Activated CD8-positive, alpha-beta T cell treated with anti-CD3 and anti-CD28 coated beads, Interleukin-2, amount 10 ng/mL, durations not matched to agents 7 days and 5 days (primary cell): ENCODE measurements around the gene ACOT6. TPM values are rescaled to one million over a fixed set of nuclear protein-coding genes. Genes with fewer than 3 reads are reported as not detected.
A peak's percentile ranks its signal among the peaks of the same experiment; 100 is the strongest.
"Not testable (repeated sequence)": the region's sequence is repeated elsewhere in the genome, so short reads cannot be mapped to it uniquely, and the experiment has no call there.

ENCODE experiments used
- ATAC-seq: fragments of 150-1000 bp; cut with Tn5 transposase; one replicate; pipeline ENCODE4 v1.10.0; 2021; ENCODE audit warnings: moderate library complexity
- CTCF ChIA-PET: fragments of 350-600 bp; sonication (Branson Sonifier 250); formaldehyde crosslinking; loops from one replicate; lab custom pipeline; 2021; ENCODE audit warnings: antibody characterized with exemption; lab: Charles Lee
- POLR2A ChIA-PET: fragments of 350-600 bp; sonication (Branson Sonifier 250); formaldehyde crosslinking; loops from one replicate; lab custom pipeline; 2021; ENCODE audit warnings: antibody characterized with exemption; lab: Charles Lee
- DNase-seq: peaks from one replicate; pipeline ENCODE4 v3.0.0-alpha.2; 2020
- H3K27ac Mint-ChIP-seq: one replicate; pipeline ENCODE4 v1.8.0; 2021; ENCODE audit warnings: mild to moderate bottlenecking, mixed read lengths
- H3K27me3 Mint-ChIP-seq: one replicate; pipeline ENCODE4 v1.8.0; 2021; ENCODE audit warnings: low read depth, mixed read lengths
- H3K36me3 Mint-ChIP-seq: one replicate; pipeline ENCODE4 v1.8.0; 2021; ENCODE audit warnings: low read depth, mixed read lengths
- H3K4me1 Mint-ChIP-seq: one replicate; pipeline ENCODE4 v1.8.0; 2021; ENCODE audit warnings: low read depth, mixed read lengths
- H3K4me3 Mint-ChIP-seq: one replicate; pipeline ENCODE4 v1.8.0; 2021; ENCODE audit warnings: mild to moderate bottlenecking, mixed read lengths
- H3K9me3 Mint-ChIP-seq: one replicate; pipeline ENCODE4 v1.8.0; 2022; ENCODE audit warnings: mixed read lengths; ENCODE audit not compliant: insufficient read depth
- total RNA-seq, 2 experiments: library from RNA; stranded (reverse); gene quantifications; one replicate each; pipeline ENCODE4 v1.2.3, GENCODE V29; 2021

Gene ACOT6
- total RNA-seq, result not detected

DNA sequence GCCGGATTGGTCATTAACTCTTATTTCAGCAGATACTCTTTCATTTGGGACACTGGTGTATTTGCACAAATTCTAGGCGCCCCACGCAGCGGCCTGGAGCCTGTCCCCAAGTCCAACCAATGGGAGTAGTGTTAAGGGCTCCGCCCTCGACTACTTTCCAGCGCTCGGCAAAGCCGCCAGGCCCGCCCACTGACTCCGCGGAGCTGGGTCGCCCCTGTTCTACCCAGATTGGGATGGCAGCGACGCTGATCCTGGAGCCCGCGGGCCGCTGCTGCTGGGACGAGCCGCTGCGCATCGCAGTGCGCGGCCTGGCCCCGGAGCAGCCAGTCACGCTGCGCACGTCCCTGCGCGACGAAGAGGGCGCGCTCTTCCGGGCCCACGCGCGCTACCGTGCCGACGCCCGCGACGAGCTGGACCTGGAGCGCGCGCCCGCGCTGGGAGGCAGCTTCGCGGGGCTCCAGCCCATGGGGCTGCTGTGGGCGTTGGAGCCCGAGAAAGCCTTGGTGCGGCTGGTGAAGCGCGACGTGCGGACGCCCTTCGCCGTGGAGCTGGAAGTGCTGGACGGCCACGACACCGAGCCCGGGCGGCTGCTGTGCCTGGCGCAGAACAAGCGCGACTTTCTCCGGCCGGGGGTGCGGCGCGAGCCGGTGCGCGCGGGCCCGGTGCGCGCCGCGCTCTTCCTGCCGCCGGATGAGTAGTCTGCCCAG is at the start of gene ACOT6:
TSS of gene ACOT6 (plus strand) at position 179 of the 707 bp plus-strand sequence. CDS start at position 234, 55 bp downstream.
- H3K36me3 Mint-ChIP-seq, result no peaks in the 10 kb centered on the region
- ATAC-seq (peak; percentile 90), DNase-seq (peak; percentile 71)
- POLR2A ChIA-PET, result interaction anchor here (1.0 kb wide), 3 partner anchors 20 to 122 kb away, joined by 3 to 5 read pairs (median 4); partner anchors contain the start of genes ACOT2 and RIOX1
- H3K27ac Mint-ChIP-seq, result peak within 1 kb of the TSS; percentile 67
- H3K4me1 Mint-ChIP-seq, result peaks cover 19% of the 10 kb centered on the region
- H3K4me3 Mint-ChIP-seq, result peak within 1 kb of the TSS; percentile 80
- CTCF ChIA-PET, result interaction anchor here (0.8 to 2.5 kb wide), 10 partner anchors 8 to 141 kb away, joined by 3 to 7 read pairs (median 4); no protein-coding TSS in a partner anchor
- no peaks in the 10 kb centered on the region for H3K9me3 Mint-ChIP-seq
- H3K27me3 Mint-ChIP-seq, result no peaks in the 10 kb centered on the region

DNA sequence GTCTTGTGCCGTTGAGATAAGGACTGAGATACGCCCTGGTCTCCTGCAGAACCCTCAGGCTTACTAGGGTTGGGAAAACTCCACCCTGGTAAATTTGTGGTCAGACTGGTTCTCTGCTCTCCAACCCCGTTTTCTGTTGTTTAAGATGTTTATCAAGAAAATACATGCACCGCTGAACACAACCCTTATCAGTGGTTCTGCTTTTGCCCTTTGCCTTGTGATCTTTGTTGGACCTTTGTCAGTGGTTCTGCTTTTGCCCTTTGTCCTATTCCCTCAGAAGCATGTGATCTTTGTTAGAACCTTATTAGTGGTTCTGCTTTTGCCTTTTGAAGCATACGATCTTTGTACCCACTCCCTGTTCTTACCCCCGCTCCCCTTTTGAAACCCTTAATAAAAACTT is 49.6 kb upstream of the ACOT6 start:
- H3K4me1 Mint-ChIP-seq, result peaks cover 18% of the 10 kb centered on the region
- DNase-seq, H3K4me3 Mint-ChIP-seq, CTCF ChIA-PET, ATAC-seq, H3K9me3 Mint-ChIP-seq, POLR2A ChIA-PET, H3K27ac Mint-ChIP-seq, H3K27me3 Mint-ChIP-seq: not testable (repeated sequence)
- H3K36me3 Mint-ChIP-seq, result peaks cover 29% of the 10 kb centered on the region

DNA sequence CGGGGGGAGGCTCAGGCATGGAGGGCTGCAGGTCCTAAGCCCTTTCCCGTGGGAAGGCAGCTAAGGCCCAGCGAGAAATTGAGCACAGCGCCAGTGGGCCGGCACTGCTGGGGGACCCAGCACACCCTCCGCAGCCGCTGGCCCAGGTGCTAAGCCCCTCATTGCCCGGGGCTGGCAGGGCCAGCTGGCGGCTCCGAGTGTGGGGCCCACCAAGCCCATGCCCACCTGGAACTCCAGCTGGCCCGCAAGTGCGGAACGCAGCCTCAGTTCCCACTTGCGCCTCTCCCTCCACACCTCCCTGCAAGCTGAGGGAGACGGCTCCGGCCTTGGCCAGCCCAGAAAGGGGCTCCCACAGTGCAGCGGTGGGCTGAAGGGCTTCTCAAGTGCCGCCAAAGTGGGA is 45.9 kb upstream of the ACOT6 start:
- POLR2A ChIA-PET, H3K9me3 Mint-ChIP-seq, H3K27me3 Mint-ChIP-seq, ATAC-seq, DNase-seq, H3K4me3 Mint-ChIP-seq, H3K27ac Mint-ChIP-seq: not testable (repeated sequence)
- CTCF ChIA-PET, result interaction anchor here (3.8 to 5.9 kb wide), 2 partner anchors 27 to 57 kb away, joined by 12 to 73 read pairs; no protein-coding TSS in a partner anchor
- Mint-ChIP-seq H3K4me1 (peaks cover 40% of the 10 kb centered on the region), H3K36me3 (peaks cover 33% of the 10 kb centered on the region)

DNA sequence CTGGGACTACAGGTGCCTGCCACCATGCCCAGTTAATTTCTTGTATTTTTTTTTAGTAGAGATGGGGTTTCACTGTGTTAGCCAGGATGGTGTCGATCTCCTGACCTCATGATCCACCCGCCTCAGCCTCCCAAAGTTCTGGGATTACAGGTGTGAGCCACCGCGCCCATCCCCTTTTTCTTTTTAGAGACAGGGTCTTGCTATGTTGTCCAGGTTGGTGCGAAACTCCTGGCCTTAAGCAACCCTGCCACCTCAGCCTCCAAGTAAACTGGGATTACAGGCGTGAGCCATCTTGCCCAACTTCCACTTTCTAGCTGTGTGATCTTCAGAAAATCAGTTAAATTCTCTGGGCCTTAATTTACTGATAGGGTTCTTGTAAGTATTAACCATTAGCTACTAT is 45.4 kb upstream of the ACOT6 start:
- not testable (repeated sequence) for DNase-seq, ATAC-seq, H3K27ac Mint-ChIP-seq, H3K27me3 Mint-ChIP-seq, H3K9me3 Mint-ChIP-seq
- H3K4me1 Mint-ChIP-seq, result peaks cover 38% of the 10 kb centered on the region
- CTCF ChIA-PET, result interaction anchor here (3.8 to 5.9 kb wide), 2 partner anchors 28 to 58 kb away, joined by 12 to 73 read pairs; no protein-coding TSS in a partner anchor
- peak overlapping the region; percentile 92 for H3K4me3 Mint-ChIP-seq
- POLR2A ChIA-PET, result interaction anchor here (0.6 to 1.2 kb wide), 3 partner anchors 44 to 129 kb away, joined by 3 to 4 read pairs (median 3); partner anchors contain the start of gene RIOX1
- peaks cover 30% of the 10 kb centered on the region for H3K36me3 Mint-ChIP-seq

DNA sequence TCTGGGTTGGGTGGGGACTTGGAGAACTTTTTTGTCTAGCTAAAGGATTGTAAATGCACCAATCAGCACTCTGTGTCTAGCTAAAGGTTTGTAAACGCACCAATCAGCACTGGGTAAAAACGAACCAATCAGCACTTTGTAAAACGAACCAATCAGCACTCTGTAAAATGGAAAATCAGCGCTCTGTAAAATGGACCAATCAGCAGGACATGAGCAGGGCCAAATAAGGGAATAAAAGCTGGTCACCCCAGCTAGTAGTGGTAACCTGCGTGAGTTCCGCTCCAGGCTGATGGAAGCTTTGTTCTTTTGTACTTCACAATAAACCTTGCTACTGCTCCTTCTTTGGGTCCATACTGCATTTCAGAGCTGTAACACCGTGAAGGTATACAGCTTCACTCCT is 45.0 kb upstream of the ACOT6 start:
- H3K27ac Mint-ChIP-seq, result no peak overlapping the region
- ChIA-PET POLR2A (interaction anchor here (0.6 to 1.2 kb wide), 3 partner anchors 44 to 129 kb away, joined by 3 to 4 read pairs (median 3); partner anchors contain the start of gene RIOX1), CTCF (interaction anchor here (1.0 to 5.9 kb wide), 3 partner anchors 28 to 76 kb away, joined by 3 to 73 read pairs (median 12); partner anchors contain the start of gene RIOX1)
- H3K9me3 Mint-ChIP-seq, result no peaks in the 10 kb centered on the region
- no peaks in the 10 kb centered on the region for H3K27me3 Mint-ChIP-seq
- DNase-seq (no peak), ATAC-seq (no peak)
- H3K4me3 Mint-ChIP-seq, result peak overlapping the region; percentile 92
- H3K36me3 Mint-ChIP-seq, result peaks cover 31% of the 10 kb centered on the region
- peaks cover 36% of the 10 kb centered on the region for H3K4me1 Mint-ChIP-seq

DNA sequence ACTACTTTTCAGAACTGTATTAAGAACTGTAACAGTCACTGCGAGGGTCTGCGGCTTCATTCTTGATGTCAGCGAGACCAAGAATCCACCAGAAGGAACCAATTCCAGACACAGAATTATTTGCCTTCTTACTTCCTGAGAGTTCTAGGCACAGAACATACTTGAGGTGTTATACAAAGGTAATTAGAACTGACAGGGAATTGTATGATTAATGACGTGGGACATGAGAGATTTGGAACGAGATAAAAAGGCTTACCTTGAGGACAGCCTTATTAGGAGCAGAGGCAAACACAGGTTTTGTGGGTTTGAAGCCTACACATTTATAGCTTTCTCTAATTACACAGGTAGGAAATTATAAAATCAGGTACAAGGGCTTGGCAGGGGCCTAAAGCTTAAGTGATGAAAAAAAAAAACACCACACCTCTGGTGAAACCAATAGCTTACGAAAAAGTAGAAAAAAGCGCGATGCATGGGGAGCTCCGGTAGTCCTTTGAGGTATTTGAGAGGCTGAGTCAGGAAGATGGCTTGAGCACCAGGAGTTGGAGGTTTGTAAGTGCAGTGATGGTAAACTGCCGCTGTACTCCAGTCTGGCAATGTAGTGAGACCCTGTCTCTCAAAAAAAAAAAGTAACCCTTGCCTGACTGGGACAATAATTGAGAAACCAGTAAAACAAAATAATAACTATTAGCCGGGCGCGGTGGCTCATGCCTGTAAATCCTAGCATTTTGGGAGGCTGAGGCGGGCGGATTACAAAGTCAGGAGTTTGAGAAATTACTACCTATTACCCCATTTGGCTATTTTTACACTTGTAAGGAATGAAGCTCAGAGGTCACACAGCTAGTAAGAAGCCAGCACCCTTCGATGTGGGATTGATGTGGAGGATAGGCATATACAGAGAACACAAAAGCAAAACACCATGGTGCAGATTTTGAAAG is 44.1 kb upstream of the ACOT6 start:
- no peaks in the 10 kb centered on the region for H3K9me3 Mint-ChIP-seq
- ChIA-PET POLR2A (interaction anchor here (0.6 to 2.6 kb wide), 13 partner anchors 11 to 516 kb away, joined by 3 to 22 read pairs (median 3); partner anchors contain the start of genes ALDH6A1, DNAL1, RBM25 and RIOX1), CTCF (interaction anchor here (0.6 to 5.9 kb wide), 12 partner anchors 22 to 273 kb away, joined by 3 to 73 read pairs (median 5); partner anchors contain the start of gene RIOX1)
- H3K4me3 Mint-ChIP-seq, result peak overlapping the region; percentile 92
- H3K27me3 Mint-ChIP-seq, result no peaks in the 10 kb centered on the region
- H3K27ac Mint-ChIP-seq, result peak overlapping the region; percentile 98
- ATAC-seq, result peak; percentile 4
- H3K36me3 Mint-ChIP-seq, result peaks cover 32% of the 10 kb centered on the region
- DNase-seq, result peak; percentile 34
- peaks cover 36% of the 10 kb centered on the region for H3K4me1 Mint-ChIP-seq

GRCh38 chr14:73568886-73569184 is 43.5 kb upstream of the ACOT6 start:
- ATAC-seq, result peak; percentile 18
- H3K9me3 Mint-ChIP-seq, DNase-seq, H3K27me3 Mint-ChIP-seq: not testable (repeated sequence)
- ChIA-PET POLR2A (interaction anchor here (0.6 to 2.6 kb wide), 13 partner anchors 10 to 515 kb away, joined by 3 to 22 read pairs (median 3); partner anchors contain the start of genes ACOT6, ALDH6A1, DNAL1 and RBM25), CTCF (interaction anchor here (0.6 to 5.9 kb wide), 12 partner anchors 21 to 499 kb away, joined by 3 to 73 read pairs (median 5); no protein-coding TSS in a partner anchor)
- Mint-ChIP-seq H3K36me3 (peaks cover 37% of the 10 kb centered on the region), H3K27ac (peak overlapping the region; percentile 98), H3K4me3 (peak overlapping the region; percentile 92), H3K4me1 (peaks cover 36% of the 10 kb centered on the region)

DNA sequence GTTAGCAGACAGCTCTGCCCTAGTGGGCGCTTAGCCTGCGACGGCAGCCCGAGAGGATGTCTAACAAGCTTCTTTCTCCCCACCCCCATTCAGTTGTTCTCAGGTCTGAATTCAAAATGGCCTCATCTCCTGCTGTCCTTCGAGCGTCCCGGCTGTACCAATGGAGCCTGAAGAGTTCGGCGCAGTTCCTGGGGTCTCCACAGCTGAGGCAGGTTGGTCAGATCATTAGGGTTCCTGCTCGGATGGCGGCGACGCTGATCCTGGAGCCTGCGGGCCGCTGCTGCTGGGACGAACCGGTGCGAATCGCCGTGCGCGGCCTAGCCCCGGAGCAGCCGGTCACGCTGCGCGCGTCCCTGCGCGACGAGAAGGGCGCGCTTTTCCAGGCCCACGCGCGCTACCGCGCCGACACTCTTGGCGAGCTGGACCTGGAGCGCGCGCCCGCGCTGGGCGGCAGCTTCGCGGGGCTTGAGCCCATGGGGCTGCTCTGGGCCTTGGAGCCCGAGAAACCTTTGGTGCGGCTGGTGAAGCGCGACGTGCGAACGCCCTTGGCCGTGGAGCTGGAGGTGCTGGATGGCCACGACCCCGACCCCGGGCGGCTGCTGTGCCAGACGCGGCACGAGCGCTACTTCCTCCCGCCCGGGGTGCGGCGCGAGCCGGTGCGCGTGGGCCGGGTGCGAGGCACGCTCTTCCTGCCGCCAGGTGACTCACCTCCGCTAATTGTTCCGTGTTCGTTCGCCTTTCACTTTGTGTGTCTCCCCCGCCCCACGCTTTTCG is 42.9 kb upstream of the ACOT6 start, which contains the start of gene ACOT2:
TSS of gene ACOT2 (plus strand) at position 29 of the 774 bp plus-strand sequence. CDS start at position 57, 28 bp downstream.
- peaks cover 36% of the 10 kb centered on the region for H3K4me1 Mint-ChIP-seq
- ChIA-PET POLR2A (interaction anchor here (0.6 to 2.6 kb wide), 14 partner anchors 10 to 515 kb away, joined by 3 to 22 read pairs (median 4); partner anchors contain the start of genes ACOT6, ALDH6A1, DNAL1 and RBM25), CTCF (interaction anchor here (0.6 to 5.9 kb wide), 16 partner anchors 21 to 499 kb away, joined by 3 to 73 read pairs (median 5); partner anchors contain the start of gene ACOT6)
- peak; percentile 79 for DNase-seq
- peak within 1 kb of the TSS; percentile 92 for H3K4me3 Mint-ChIP-seq
- H3K27me3 Mint-ChIP-seq, H3K9me3 Mint-ChIP-seq: not testable (repeated sequence)
- ATAC-seq, result peak; percentile 83
- H3K27ac Mint-ChIP-seq, result peak within 1 kb of the TSS; percentile 98
- peaks cover 40% of the 10 kb centered on the region for H3K36me3 Mint-ChIP-seq

DNA sequence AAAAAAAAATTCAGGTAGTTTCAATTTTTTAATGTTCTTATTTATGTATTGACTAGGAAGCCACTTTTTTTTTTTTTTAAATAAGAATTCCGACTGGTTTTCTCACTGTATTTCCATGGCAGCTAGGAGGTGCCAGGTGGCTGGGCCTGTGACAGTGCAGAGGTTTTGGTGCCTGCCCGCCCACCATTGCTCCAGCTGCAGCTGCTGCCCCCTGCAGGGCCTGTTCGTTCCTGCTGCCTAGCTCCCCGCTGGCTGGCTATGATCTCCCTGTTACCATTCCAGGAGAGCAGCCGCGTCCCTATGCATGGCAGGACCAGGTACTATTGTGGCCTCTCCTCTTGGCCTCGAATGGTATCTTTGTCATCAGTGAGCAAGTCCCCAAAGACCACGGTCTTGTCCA is 41.4 kb upstream of the ACOT6 start:
- Mint-ChIP-seq H3K4me1 (peaks cover 31% of the 10 kb centered on the region), H3K4me3 (peak overlapping the region; percentile 28), H3K36me3 (peaks cover 34% of the 10 kb centered on the region)
- ATAC-seq, result peak; percentile 53
- ChIA-PET POLR2A (interaction anchor here (1.1 to 2.6 kb wide), 4 partner anchors 61 to 315 kb away, joined by 3 to 22 read pairs (median 4); partner anchors contain the start of genes RIOX1 and ZNF410), CTCF (interaction anchor here (0.7 to 5.9 kb wide), 13 partner anchors 19 to 398 kb away, joined by 3 to 73 read pairs (median 5); partner anchors contain the start of gene ACOT6)
- H3K27me3 Mint-ChIP-seq, H3K9me3 Mint-ChIP-seq, H3K27ac Mint-ChIP-seq: not testable (repeated sequence)
- peak; percentile 69 for DNase-seq

DNA sequence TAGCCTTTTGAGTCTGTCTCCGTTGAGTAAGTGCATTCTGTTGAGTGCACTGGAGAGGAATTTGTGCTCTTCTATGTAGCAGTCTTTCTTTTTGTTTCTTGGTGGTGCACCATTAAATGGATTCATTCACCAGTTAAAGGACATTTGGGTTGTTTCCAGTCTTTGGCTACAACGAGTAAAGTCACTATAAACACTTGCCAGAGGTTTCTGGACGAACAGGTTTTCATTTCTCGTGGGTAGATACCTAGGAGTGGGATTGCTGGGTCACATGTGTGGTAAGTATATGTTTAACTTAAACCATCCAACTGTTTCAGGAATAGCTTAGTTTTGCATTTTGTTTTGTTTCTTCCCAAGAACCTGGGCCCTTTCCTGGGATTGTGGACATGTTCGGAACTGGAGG is 39.3 kb upstream of the ACOT6 start:
- H3K4me3 Mint-ChIP-seq, CTCF ChIA-PET, DNase-seq, H3K9me3 Mint-ChIP-seq, H3K27ac Mint-ChIP-seq, POLR2A ChIA-PET, H3K27me3 Mint-ChIP-seq, ATAC-seq: not testable (repeated sequence)
- H3K4me1 Mint-ChIP-seq, result peaks cover 19% of the 10 kb centered on the region
- H3K36me3 Mint-ChIP-seq, result peaks cover 22% of the 10 kb centered on the region
